K562 (cell line): ENCODE measurements around the gene NTN4. TPM values are rescaled to one million over a fixed set of nuclear protein-coding genes. Genes with fewer than 3 reads are reported as not detected.

Source experiments
- ATAC-seq: fragments of 200-7000 bp; cut with Tn5 transposase; 3 replicates; pipeline ENCODE4 v1.9.1; 2020; ENCODE audit warnings: moderate library complexity
- BruUV-seq: library from RNA; stranded (reverse); fragments of 400-500 nt; replicated peaks from 2 replicates; lab custom pipeline; 2021; lab: Mats Ljungman, UMichigan
- CTCF ChIA-PET: fragments of 300-600 bp; formaldehyde crosslinking; extraction: SDS; loops from one replicate; lab custom pipeline; 2021; ENCODE audit warnings: low intra/inter-chr PET ratio; lab: Yijun Ruan, JAX
- POLR2A ChIA-PET: fragments of 300-600, 350-650 bp; sonication (Branson Sonifier 250); formaldehyde crosslinking; extraction: SDS; loops from one replicate; lab custom pipeline; 2021; ENCODE audit warnings: antibody characterized with exemption, inconsistent platforms; lab: Yijun Ruan, JAX
- DNase-seq, 4 experiments: peaks; one replicate each; pipeline versions ENCODE4 v3.0.0 to v3.0.0-alpha.2; 2011 to 2018; ENCODE audit warnings: low spot score in 3 of 4, mixed read lengths in 3 of 4; ENCODE audit errors: extremely low read depth in 1 of 4
- FAIRE-seq: peaks from 2 replicates; lab custom pipeline; 2011; peaks lifted over from hg19 to GRCh38; lab: Jason Lieb, UNC
- H2AFZ ChIP-seq: 2 replicates; pipeline ENCODE4 v1.6.0; 2011; ENCODE audit warnings: low read depth, low read length, control low read depth, inconsistent platforms
- H3K27ac ChIP-seq: fragments of 200-600 bp; 3 replicates; pipeline ENCODE4 v1.8.0; 2011; ENCODE audit warnings: low read depth, mild to moderate bottlenecking, control low read depth, inconsistent platforms, low read length, moderate library complexity, mixed read lengths; ENCODE audit errors: extremely low read depth
- H3K27me3 ChIP-seq, 2 experiments: fragments of 300-600 bp in 1 of 2; 2 replicates in 1 of 2; 3 replicates in 1 of 2; pipeline versions ENCODE4 v1.6.0 to v1.8.0; 2011; ENCODE audit warnings: inconsistent platforms in 2 of 2, low read length in 2 of 2, mild to moderate bottlenecking in 1 of 2, mixed read lengths in 1 of 2, moderate library complexity in 1 of 2; ENCODE audit not compliant: control insufficient read depth in 2 of 2, insufficient read depth in 2 of 2
- H3K36me3 ChIP-seq: fragments of 300-600 bp; 3 replicates; pipeline ENCODE4 v1.8.0; 2011; ENCODE audit warnings: mild to moderate bottlenecking, low read length, inconsistent platforms; ENCODE audit not compliant: control insufficient read depth, insufficient read depth
- H3K4me1 ChIP-seq, 2 experiments: fragments of 200-600 bp in 1 of 2; replicated peaks in 1 of 2; 2 replicates in 1 of 2; 3 replicates in 1 of 2; pipeline versions ENCODE4 v1.5.1 to v1.8.0; 2011; ENCODE audit warnings: inconsistent platforms in 2 of 2, low read length in 2 of 2, mild to moderate bottlenecking in 1 of 2, mixed read lengths in 1 of 2, moderate library complexity in 1 of 2; ENCODE audit not compliant: control insufficient read depth in 2 of 2, insufficient read depth in 2 of 2
- H3K4me2 ChIP-seq: 2 replicates; pipeline ENCODE4 v1.6.1; 2011; ENCODE audit warnings: low read length, control low read depth, inconsistent platforms, mixed read lengths; ENCODE audit not compliant: insufficient read depth
- H3K4me3 ChIP-seq: fragments of 200-600 bp; sonication (generic), shearing (Covaris generic); 2 replicates; pipeline ENCODE4 v1.5.1; 2016; ENCODE audit warnings: control low read depth, inconsistent platforms
- H3K79me2 ChIP-seq: fragments of 200-600 bp; 3 replicates; pipeline ENCODE4 v1.8.0; 2011; ENCODE audit warnings: low read length, inconsistent platforms; ENCODE audit not compliant: control insufficient read depth, insufficient read depth
- H3K9ac ChIP-seq, 2 experiments: 2 replicates each; pipeline versions ENCODE4 v1.6.0 to v1.6.1; 2011; ENCODE audit warnings: low read depth in 2 of 2, low read length in 2 of 2, control low read depth in 1 of 2, inconsistent platforms in 1 of 2, mild to moderate bottlenecking in 1 of 2, mixed read lengths in 1 of 2; ENCODE audit not compliant: insufficient read depth in 1 of 2
- H3K9me1 ChIP-seq: one replicate; pipeline ENCODE4 v1.6.0; 2011; ENCODE audit warnings: inconsistent platforms, mild to moderate bottlenecking, low read length, moderate library complexity; ENCODE audit not compliant: control insufficient read depth, insufficient read depth
- H3K9me3 ChIP-seq: replicated peaks from 2 replicates; pipeline ENCODE4 v1.5.1; 2011; ENCODE audit warnings: low read depth, low read length, inconsistent platforms; ENCODE audit not compliant: control insufficient read depth, insufficient read depth
- H4K20me1 ChIP-seq: replicated peaks from 2 replicates; pipeline ENCODE4 v1.6.1; 2011; ENCODE audit warnings: low read length, inconsistent platforms, mixed read lengths; ENCODE audit not compliant: control insufficient read depth, insufficient read depth
- COPS2 ChIP-seq: fragments of 450-650 bp; conservative IDR thresholded peaks from 2 replicates; pipeline ENCODE4 v1.6.1; 2016; ENCODE audit warnings: mild to moderate bottlenecking, moderate library complexity
- DMBX1 ChIP-seq: fragments of 250-450 bp; sonication (Bioruptor Pico); IDR thresholded peaks from 2 replicates; pipeline ENCODE4 v1.8.0; 2022; ENCODE audit warnings: inconsistent platforms, mild to moderate bottlenecking, moderate library complexity, borderline replicate concordance
- FOXK1 ChIP-seq: sonication (generic); formaldehyde crosslinking; IDR thresholded peaks from 2 replicates; pipeline ENCODE4 v1.8.0; 2022; ENCODE audit warnings: missing genetic modification reagents, mild to moderate bottlenecking, borderline replicate concordance
- HDAC2 ChIP-seq: fragments of 450-650 bp; IDR thresholded peaks from 2 replicates; pipeline ENCODE4 v1.6.1; 2016; ENCODE audit warnings: mild to moderate bottlenecking
- IFI16 ChIP-seq: fragments of 250-450 bp; sonication (Bioruptor Pico); IDR thresholded peaks from 2 replicates; pipeline ENCODE4 v2.1.2; 2022; ENCODE audit warnings: mild to moderate bottlenecking, inconsistent platforms
- MCM3 ChIP-seq: fragments of 450-650 bp; IDR thresholded peaks from 2 replicates; pipeline ENCODE4 v1.6.1; 2016
- PHF8 ChIP-seq: fragments of 200-600 bp; sonication (generic); IDR thresholded peaks from 2 replicates; pipeline ENCODE4 v1.6.1; 2012; ENCODE audit warnings: mixed run types, mild to moderate bottlenecking, inconsistent platforms, low read length, moderate library complexity, borderline replicate concordance
- SIN3B ChIP-seq: fragments of 450-650 bp; IDR thresholded peaks from 2 replicates; pipeline ENCODE4 v1.6.1; 2017; ENCODE audit warnings: low read depth, mild to moderate bottlenecking, moderate library complexity
- TEAD4 ChIP-seq, 2 experiments: sonication (generic) in 1 of 2; formaldehyde crosslinking in 1 of 2; IDR thresholded peaks; 2 replicates each; pipeline versions ENCODE4 v1.6.1 to v1.8.0; 2012 to 2022; ENCODE audit warnings: borderline replicate concordance in 1 of 2, inconsistent platforms in 1 of 2, low read length in 1 of 2, mild to moderate bottlenecking in 1 of 2, missing genetic modification reagents in 1 of 2
- ZNF133 ChIP-seq: fragments of 250-450 bp; sonication (Bioruptor Pico); IDR thresholded peaks from 2 replicates; pipeline ENCODE4 v1.4.0; 2020; ENCODE audit warnings: mild to moderate bottlenecking
- ZNF140 ChIP-seq: fragments of 250-450 bp; sonication (Bioruptor Pico); IDR thresholded peaks from 2 replicates; pipeline ENCODE4 v1.8.0; 2021; ENCODE audit warnings: moderate library complexity, mild to moderate bottlenecking, inconsistent platforms
- ZNF778 ChIP-seq: fragments of 450-650 bp; formaldehyde crosslinking; IDR thresholded peaks from 2 replicates; pipeline ENCODE4 v1.4.0; 2020; ENCODE audit warnings: mild to moderate bottlenecking, moderate library complexity
- WGBS: fragments of 100-300 bp; shearing (Covaris generic); methylation state at CpG from one replicate; pipeline ENCODE4 v1.1.6; 2016; ENCODE audit warnings: low coverage, mixed read lengths; ENCODE audit not compliant: insufficient coverage; ENCODE audit errors: missing lambda C conversion rate; 5-methylcytosine and 5-hydroxymethylcytosine counted together
- in situ Hi-C: fragments of 300-500 bp; cut with MboI; formaldehyde crosslinking; loops from 4 replicates; pipeline ENCODE4 v1.15.0; 2018; ENCODE audit warnings: inconsistent platforms, mixed read lengths
- intact Hi-C: fragments of 100-400 bp; cut with micrococcal nuclease; formaldehyde crosslinking; loops from 2 replicates; pipeline ENCODE4 v1.14.2; 2022
- polyA plus RNA-seq, 8 experiments: library from polyadenylated mRNA; depleted of rRNA in 4 of 8; stranded (reverse) in 5 of 8; unstranded in 3 of 8; fragments of >200 nt; fragmentation: Nextera tagmentation in 2 of 8; fragmentation: Illumina TruSeq in 1 of 8; extraction: Ambion mirVana in 2 of 8; extraction: Trizol in 1 of 8; gene quantifications; 2 replicates each; pipeline versions ENCODE4 v1.2.1 to v1.2.3, GENCODE V29; 2011 to 2014; ENCODE audit warnings: inconsistent platforms in 1 of 8, missing spikeins in 1 of 8
- total RNA-seq, 7 experiments: library from RNA; depleted of rRNA in 6 of 7; stranded (reverse); fragments of >200 nt in 6 of 7; fragmentation: Illumina TruSeq in 2 of 7; extraction: Trizol in 2 of 7; gene quantifications; 2 replicates each; pipeline versions ENCODE4 v1.2.1 to v1.2.3, GENCODE V29; 2011 to 2021; ENCODE audit warnings: low replicate concordance in 1 of 7
- TF ChIP-seq, protein P1 (sequence below): sonication (generic); formaldehyde crosslinking; IDR thresholded peaks from 2 replicates; pipeline ENCODE4 v1.9.0; 2022; ENCODE audit warnings: mild to moderate bottlenecking, missing genetic modification reagents

NTN4 gene
- total and polyA plus RNA-seq, 9 of the 15 experiments (the other 6 are each of a cell fraction or from before 2014, with no cell fraction given) = 0.13 TPM; not detected in 8

DNA sequence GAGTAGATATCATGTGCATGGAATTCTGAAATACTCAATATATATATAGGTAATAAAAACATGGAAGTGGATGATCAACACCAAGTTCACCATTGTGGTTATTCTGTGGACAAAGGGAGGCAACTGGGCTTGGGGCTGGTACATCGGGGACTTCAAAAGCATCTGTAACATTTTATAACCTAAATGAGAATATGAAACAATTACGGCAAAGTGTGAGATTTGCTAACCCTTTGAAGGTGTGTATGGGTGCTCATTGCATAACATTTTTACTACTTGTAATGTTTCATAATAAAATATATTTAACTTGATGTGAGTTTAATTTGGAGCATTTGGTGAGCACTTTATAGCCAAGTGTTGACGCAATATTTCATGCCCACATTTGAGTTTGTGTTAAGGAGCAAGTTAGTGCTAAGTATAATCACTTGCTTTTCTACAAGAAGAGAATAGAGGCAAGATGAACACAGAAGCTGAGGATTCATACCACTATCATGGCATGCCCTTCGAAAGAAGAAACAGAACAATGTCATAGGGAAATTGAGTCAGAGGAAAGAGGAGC, 109.3 kb downstream of the NTN4 start:
- H3K36me3 ChIP-seq = no peaks in the 10 kb centered on the region
- H3K27ac ChIP-seq = no peak overlapping the region
- no peak overlapping the region for H2AFZ ChIP-seq
- in situ Hi-C loops = no loop called here
- FAIRE-seq (no peak), DNase-seq (no peak), ATAC-seq (no peak)
- ChIA-PET POLR2A (no interaction called here), CTCF (no interaction called here)
- H3K79me2 ChIP-seq = no peaks in the 10 kb centered on the region
- intact Hi-C loops = no loop called here
- H4K20me1 ChIP-seq = 0 out of 2 replicates have a peak, but pooled peaks cover 3% of the 10 kb centered on the region
- BruUV-seq = no TSS peak
- TF ChIP-seq HDAC2 = no peak
- no peak for TF ChIP-seq ZNF133 (CRISPR knock-in tag)
- TF ChIP-seq FOXK1 (CRISPR knock-in tag) = no peak
- TF ChIP-seq IFI16 (CRISPR knock-in tag) = no peak
- TF ChIP-seq COPS2 = no peak
- no peak for TF ChIP-seq MCM3
- no peak for TF ChIP-seq TEAD4 (IDR thresholded peaks at IDR 0.05; ENCODE audit: low read length)
- no peak for TF ChIP-seq TEAD4 (CRISPR knock-in tag; IDR thresholded peaks at IDR 0.05; ENCODE audit: borderline replicate concordance)
- TF ChIP-seq ZNF778 = no peak
- TF ChIP-seq PHF8 = no peak
- no peak for TF ChIP-seq DMBX1
- TF ChIP-seq SIN3B = no peak
- TF ChIP-seq, protein P1, sequence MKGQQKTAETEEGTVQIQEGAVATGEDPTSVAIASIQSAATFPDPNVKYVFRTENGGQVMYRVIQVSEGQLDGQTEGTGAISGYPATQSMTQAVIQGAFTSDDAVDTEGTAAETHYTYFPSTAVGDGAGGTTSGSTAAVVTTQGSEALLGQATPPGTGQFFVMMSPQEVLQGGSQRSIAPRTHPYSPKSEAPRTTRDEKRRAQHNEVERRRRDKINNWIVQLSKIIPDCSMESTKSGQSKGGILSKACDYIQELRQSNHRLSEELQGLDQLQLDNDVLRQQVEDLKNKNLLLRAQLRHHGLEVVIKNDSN (CRISPR knock-in tag) = no peak
- no peak for TF ChIP-seq ZNF140
- H3K27me3 ChIP-seq = peaks cover 3 to 6% of the 10 kb centered on the region in 2 experiments; a peak in 1 of 5 replicates
- WGBS = 2% methylated on average over 4 of the region's 4 CpGs
- H3K4me1 ChIP-seq = no peaks in the 10 kb centered on the region
- H3K9me1 ChIP-seq = no peaks in the 10 kb centered on the region
- H3K4me3 ChIP-seq = no peak overlapping the region
- H3K9ac ChIP-seq = no peak overlapping the region
- H3K9me3 ChIP-seq = no peaks in the 10 kb centered on the region
- H3K4me2 ChIP-seq = no peak overlapping the region
